ENCODE results near the gene TTLL6.
"Not testable (repeated sequence)": the region's sequence is repeated elsewhere in the genome, so short reads cannot be mapped to it uniquely, and the experiment has no call there.

Gene TTLL6

GRCh38 chr17:48809182-48809581 lies 7.8 kb downstream of the TTLL6 start:
- peaks cover 58% of the 10 kb centered on the region for H3K27me3 Mint-ChIP-seq (ENCODE audit: low read depth)
- H3K36me3 Mint-ChIP-seq (ENCODE audit: low read depth): no peaks in the 10 kb centered on the region
- no peak overlapping the region for H3K4me3 Mint-ChIP-seq
- TF ChIP-seq CTCF (IDR thresholded peaks at IDR 0.05; ENCODE audit: unreplicated experiment in 3 of 3): no peak
- no peaks in the 10 kb centered on the region for H3K9me3 Mint-ChIP-seq
- no peaks in the 10 kb centered on the region for H3K4me1 Mint-ChIP-seq
- H3K27ac Mint-ChIP-seq: no peak overlapping the region

- no peaks in the 10 kb centered on the region for H3K4me1 Mint-ChIP-seq
- TF ChIP-seq CTCF (IDR thresholded peaks at IDR 0.05; ENCODE audit: unreplicated experiment in 3 of 3): peak; percentile 90 to 94 (median 93)
- H3K36me3 Mint-ChIP-seq (ENCODE audit: low read depth): no peaks in the 10 kb centered on the region
- H3K4me3 Mint-ChIP-seq: no peak overlapping the region
- H3K27ac Mint-ChIP-seq: no peak overlapping the region
- no peaks in the 10 kb centered on the region for H3K9me3 Mint-ChIP-seq
- peaks cover 48% of the 10 kb centered on the region for H3K27me3 Mint-ChIP-seq (ENCODE audit: low read depth)
Measured at GRCh38 chr17:48804936-48805411, 12.1 kb downstream of the TTLL6 start.

- no peak for TF ChIP-seq CTCF (IDR thresholded peaks at IDR 0.05; ENCODE audit: unreplicated experiment in 3 of 3)
- no peak overlapping the region for H3K4me3 Mint-ChIP-seq
- no peak overlapping the region for H3K27ac Mint-ChIP-seq
- peaks cover 5% of the 10 kb centered on the region for H3K4me1 Mint-ChIP-seq
- H3K36me3 Mint-ChIP-seq (ENCODE audit: low read depth): no peaks in the 10 kb centered on the region
- H3K27me3 Mint-ChIP-seq (ENCODE audit: low read depth): peaks cover 48% of the 10 kb centered on the region
- H3K9me3 Mint-ChIP-seq: no peaks in the 10 kb centered on the region
Measured at GRCh38 chr17:48800626-48801217, 16.3 kb downstream of the TTLL6 start.

- H3K36me3 Mint-ChIP-seq (ENCODE audit: low read depth): no peaks in the 10 kb centered on the region
- no peak overlapping the region for H3K27ac Mint-ChIP-seq
- H3K27me3 Mint-ChIP-seq (ENCODE audit: low read depth): peaks cover 42% of the 10 kb centered on the region
- H3K4me1 Mint-ChIP-seq: peaks cover 17% of the 10 kb centered on the region
- H3K9me3 Mint-ChIP-seq: no peaks in the 10 kb centered on the region
- H3K4me3 Mint-ChIP-seq: no peak overlapping the region
- no peak for TF ChIP-seq CTCF (IDR thresholded peaks at IDR 0.05; ENCODE audit: unreplicated experiment in 3 of 3)
Measured at GRCh38 chr17:48799069-48799723, 17.8 kb downstream of the TTLL6 start.

GRCh38 chr17:48796163-48796522 lies 20.9 kb downstream of the TTLL6 start:
- peak overlapping the region; percentile 58 to 88 (median 71) for H3K27ac Mint-ChIP-seq
- H3K4me3 Mint-ChIP-seq; H3K36me3 Mint-ChIP-seq (ENCODE audit: low read depth); H3K9me3 Mint-ChIP-seq: not testable (repeated sequence)
- peaks cover 56% of the 10 kb centered on the region for H3K27me3 Mint-ChIP-seq (ENCODE audit: low read depth)
- peaks cover 18% of the 10 kb centered on the region for H3K4me1 Mint-ChIP-seq

- Mint-ChIP-seq H3K36me3 (ENCODE audit: low read depth) (no peaks in the 10 kb centered on the region), H3K4me3 (no peak overlapping the region), H3K9me3 (no peaks in the 10 kb centered on the region), H3K27ac (peak overlapping the region; percentile 58 to 88 (median 71)), H3K4me1 (peaks cover 23% of the 10 kb centered on the region), H3K27me3 (ENCODE audit: low read depth) (peaks cover 56% of the 10 kb centered on the region)
- TF ChIP-seq CTCF (IDR thresholded peaks at IDR 0.05; ENCODE audit: unreplicated experiment in 3 of 3): no peak
Measured at GRCh38 chr17:48795444-48796162, 21.4 kb downstream of the TTLL6 start.

All from nephron (organoid).